HS-5 (cell line): Measurements from ENCODE around the gene ANKDD1B.
"Not testable (repeated sequence)": the region's sequence is repeated elsewhere in the genome, so short reads cannot be mapped to it uniquely, and the experiment has no call there.

ENCODE experiments used
- DNase-seq: peaks from one replicate; pipeline ENCODE4 v3.0.0-alpha.2; 2012; ENCODE audit warnings: low read depth

The ANKDD1B gene

DNA sequence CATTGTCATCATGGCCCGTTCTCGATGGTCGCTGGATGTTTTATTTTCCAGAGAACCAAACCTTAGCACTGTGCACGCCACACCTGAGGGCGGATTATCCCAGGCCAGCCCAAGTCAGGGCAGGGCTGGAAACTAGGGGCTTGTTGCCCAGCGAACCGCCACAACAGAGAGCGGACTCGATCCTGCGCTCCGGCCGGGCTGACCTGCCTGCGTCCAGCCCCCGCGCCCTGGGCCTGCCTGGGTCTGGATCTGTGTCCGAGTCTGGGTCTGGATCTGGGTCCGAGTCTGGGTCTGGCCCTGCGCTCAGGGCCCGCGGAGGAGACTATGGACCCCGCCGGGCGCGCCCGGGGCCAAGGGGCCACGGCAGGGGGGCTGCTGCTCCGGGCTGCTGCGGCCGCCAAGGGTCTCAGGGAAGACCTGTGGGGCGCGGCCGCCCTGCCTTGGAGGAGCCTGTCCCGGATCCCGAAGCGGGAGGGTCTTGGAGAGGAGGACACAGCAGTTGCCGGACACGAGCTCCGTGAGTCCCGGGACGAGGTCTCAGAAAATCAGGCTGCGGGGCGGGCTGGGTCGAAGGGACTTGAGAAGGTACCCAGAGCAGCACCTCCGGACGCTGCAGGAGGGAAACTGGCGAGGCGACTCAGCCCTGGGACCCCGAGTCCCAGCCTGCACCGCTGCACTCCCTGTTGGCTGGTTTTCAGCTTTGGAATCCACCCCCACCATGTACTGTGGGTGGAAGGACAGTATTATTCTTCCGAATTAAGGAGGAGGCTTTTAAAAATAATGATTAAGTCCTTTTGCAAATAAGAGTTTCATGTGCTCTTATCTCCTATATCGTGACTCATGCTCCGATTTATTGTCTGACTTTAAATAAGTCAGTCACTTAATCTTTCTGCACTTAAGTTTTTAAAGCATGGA, at the start of gene ANKDD1B:
Gene ANKDD1B, plus strand, starts transcription at position 143 of the 915 bp plus-strand sequence. Its CDS starts 182 bp downstream, at position 325.
- DNase-seq: no peak

GRCh38 chr5:75565991-75566709, 45.1 kb upstream of the ANKDD1B start:
- DNase-seq: not testable (repeated sequence)

- peak; percentile 84 for DNase-seq
Observed at GRCh38 chr5:75566710-75567309, 44.4 kb upstream of the ANKDD1B start.

- DNase-seq: no peak
Observed at GRCh38 chr5:75567710-75568109, 43.5 kb upstream of the ANKDD1B start.

GRCh38 chr5:75568202-75568601, 43.1 kb upstream of the ANKDD1B start:
- no peak for DNase-seq

GRCh38 chr5:75571547-75571946, 39.7 kb upstream of the ANKDD1B start:
- DNase-seq: no peak

DNA sequence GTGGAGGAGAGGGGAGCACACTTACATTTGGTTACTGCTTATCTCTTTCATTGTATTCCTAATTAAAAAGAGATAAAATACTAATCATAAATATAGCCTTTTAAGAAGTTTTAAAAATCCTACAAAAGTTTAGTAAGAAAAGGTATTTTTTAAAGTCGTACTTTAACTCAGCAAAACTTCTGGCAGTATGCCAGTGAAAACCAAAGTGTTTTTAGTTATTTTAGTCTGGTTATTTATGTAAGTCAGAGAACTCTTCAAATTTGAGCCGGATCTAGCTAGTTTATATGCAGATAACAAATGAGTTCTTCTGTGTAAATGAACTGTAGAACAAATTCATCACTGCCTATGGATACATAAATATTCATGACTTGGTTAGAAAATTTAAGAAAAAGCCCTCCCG, 36.5 kb upstream of the ANKDD1B start:
- DNase-seq: no peak

GRCh38 chr5:75578280-75578679, 33.0 kb upstream of the ANKDD1B start:
- not testable (repeated sequence) for DNase-seq

- no peak for DNase-seq
Observed at GRCh38 chr5:75584641-75585040, 26.6 kb upstream of the ANKDD1B start.

GRCh38 chr5:75588666-75589065, 22.6 kb upstream of the ANKDD1B start:
- DNase-seq: no peak

- no peak for DNase-seq
Observed at GRCh38 chr5:75600535-75600934, 10.7 kb upstream of the ANKDD1B start.

- no peak for DNase-seq
Observed at GRCh38 chr5:75601567-75601966, 9.7 kb upstream of the ANKDD1B start.

- no peak for DNase-seq
Observed at GRCh38 chr5:75601996-75602395, 9.3 kb upstream of the ANKDD1B start.

DNA sequence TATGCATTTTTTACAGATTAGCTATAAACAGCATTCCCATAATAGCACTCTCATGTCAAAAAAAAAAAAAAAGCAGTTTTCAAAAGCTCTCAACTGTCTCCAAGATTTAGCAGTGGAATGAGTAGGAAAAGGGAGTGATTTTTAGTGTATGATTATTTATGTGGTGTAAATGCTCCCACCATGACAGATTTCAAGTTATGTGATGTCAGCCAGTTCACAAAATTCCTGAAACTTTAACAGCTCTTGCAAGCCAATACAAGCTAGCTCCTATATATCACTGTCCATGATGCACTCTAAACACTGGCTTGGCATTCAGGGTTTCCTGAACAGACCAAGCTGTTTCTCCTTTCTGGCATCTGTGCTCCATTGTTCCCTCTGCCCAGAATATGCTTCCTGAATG, 7.9 kb upstream of the ANKDD1B start:
- no peak for DNase-seq

DNA sequence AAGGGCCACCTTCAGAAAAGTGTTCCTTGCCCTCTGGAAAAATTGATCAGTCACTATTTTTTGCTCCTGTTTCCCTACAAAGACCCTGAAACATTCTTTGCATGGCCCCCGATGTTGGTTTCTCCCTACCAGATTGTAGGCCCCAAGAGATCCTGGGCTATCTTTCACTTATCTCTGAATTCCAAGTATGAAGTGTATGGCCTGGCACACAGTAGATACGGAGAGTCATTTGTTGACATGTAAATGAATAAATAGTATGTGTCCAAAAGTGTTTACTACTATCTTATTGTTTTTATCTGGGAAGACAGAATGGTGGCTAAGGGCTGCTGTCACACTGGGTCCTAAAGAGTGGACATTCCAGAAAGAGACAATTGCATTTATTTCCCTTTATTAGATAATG, 7.4 kb upstream of the ANKDD1B start:
- DNase-seq: no peak

DNA sequence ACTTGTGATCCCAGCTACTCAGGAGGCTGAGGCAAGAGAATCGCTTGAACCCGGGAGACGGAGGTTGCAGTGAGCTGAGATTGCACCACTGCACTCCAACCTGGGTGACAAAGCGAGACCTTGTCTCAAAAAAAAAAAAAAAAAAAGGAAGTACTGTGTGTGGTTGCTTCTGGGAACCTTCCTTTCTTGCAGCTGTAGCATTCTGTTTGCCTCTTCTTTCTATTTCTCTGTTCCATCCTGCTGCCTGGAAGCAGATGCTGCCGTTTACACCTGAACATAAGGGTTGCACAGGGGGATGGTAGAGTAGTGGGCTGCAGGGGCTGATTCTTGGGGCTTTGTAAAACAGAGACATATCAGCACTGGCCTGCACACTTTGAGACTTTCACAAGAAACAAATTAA, 3.9 kb upstream of the ANKDD1B start:
- not testable (repeated sequence) for DNase-seq

DNA sequence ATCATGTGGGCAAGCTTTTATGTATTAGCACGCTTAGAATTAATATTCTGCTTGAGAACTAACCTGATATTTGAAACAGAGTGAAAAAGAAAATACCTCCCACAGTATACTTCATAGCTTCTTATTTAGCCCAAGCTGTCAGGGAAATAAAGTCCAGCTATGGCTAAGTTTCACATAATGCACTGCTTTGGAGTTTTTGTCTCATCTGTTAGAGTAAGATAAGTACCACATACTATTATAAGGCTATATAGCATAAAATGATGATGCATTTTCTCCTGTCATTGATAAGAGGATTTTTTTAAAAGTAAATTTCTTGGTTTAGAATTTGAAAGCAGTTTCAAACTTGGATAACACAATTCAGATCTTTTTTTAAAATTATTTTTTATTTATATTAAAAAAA, 2.4 kb upstream of the ANKDD1B start:
- DNase-seq: no peak

- no peak for DNase-seq
Observed at GRCh38 chr5:75610201-75610600, 1.1 kb upstream of the ANKDD1B start.

DNA sequence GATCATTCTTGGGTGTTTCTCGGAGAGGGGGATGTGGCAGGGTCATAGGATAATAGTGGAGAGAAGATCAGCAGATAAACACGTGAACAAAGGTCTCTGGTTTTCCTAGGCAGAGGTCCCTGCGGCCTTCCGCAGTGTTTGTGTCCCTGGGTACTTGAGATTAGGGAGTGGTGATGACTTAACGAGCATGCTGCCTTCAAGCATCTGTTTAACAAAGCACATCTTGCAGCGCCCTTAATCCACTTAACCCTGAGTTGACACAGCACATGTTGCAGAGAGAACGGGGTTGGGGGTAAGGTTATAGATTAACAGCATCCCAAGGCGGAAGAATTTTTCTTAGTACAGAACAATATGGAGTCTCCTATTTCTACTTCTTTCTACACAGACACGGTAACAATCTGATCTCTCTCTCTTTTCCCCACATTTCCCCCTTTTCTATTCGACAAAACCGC, 368 bp upstream of the ANKDD1B start:
- not testable (repeated sequence) for DNase-seq

GRCh38 chr5:75612226-75612569, 945 bp downstream of the ANKDD1B start:
- DNase-seq: no peak

DNA sequence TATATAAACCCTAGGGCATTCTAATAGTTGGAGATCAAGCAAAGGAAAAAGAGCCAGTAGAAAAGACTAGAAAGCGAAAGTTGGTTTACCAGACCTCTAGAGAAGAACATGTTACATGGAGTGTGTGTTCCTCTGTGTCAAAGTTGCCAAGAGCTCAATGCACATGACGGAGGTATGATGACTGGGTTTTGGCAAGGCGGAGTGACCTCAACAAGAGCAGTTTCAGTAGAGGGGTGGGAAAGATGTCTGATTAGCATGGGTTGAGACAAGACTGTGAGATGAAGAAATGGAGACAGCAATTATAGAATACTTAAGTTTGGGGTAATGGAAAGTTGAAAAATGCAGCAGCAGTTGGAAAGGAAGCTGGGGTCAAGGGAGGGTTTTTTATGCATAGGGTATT, 1.6 kb downstream of the ANKDD1B start:
- DNase-seq: no peak

GRCh38 chr5:75614176-75614575, 2.9 kb downstream of the ANKDD1B start:
- no peak for DNase-seq

DNA sequence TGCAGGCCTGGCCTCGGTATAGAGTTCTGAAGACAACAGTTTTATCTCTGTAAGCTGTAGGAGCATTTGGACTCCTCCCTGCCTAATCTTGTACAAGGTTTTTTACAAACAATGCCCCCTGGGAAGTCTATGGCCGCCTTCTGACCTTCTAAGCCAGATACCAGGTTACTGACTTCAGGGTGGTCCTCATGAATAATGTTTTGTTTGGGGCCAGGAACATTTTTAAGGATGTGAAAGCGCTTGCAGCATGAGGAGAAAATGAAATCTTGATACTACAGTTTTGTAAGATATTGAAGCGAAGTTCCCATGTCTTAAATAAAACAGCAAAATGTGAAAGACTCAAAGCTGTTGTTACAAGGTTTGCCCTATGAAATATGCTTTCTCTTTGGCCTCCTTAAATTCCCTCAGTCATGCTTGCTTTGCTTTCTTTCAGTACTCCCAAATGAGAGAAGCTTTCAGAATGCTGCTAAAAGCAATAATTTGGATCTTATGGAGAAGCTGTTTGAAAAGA, 5.2 kb downstream of the ANKDD1B start:
- no peak for DNase-seq
